Uterus (tissue), 2 donors: ENCODE data around the gene MAEA.

ENCODE experiments used
- CTCF ChIP-seq, 4 experiments: fragments of 200-600 bp in 2 of 4; fragments of 450-650 bp in 2 of 4; sonication (generic) in 2 of 4; IDR thresholded peaks; one replicate each; pipeline ENCODE4 v1.5.1; 2016 to 2019; ENCODE audit warnings: antibody characterized with exemption in 4 of 4, mild to moderate bottlenecking in 2 of 4, moderate library complexity in 1 of 4
- POLR2A ChIP-seq, 2 donors: fragments of 450-650 bp; IDR thresholded peaks; one replicate each; pipeline ENCODE4 v1.6.1; 2016; ENCODE audit warnings: antibody characterized with exemption in 2 of 2, mild to moderate bottlenecking in 1 of 2, moderate library complexity in 1 of 2

DNA sequence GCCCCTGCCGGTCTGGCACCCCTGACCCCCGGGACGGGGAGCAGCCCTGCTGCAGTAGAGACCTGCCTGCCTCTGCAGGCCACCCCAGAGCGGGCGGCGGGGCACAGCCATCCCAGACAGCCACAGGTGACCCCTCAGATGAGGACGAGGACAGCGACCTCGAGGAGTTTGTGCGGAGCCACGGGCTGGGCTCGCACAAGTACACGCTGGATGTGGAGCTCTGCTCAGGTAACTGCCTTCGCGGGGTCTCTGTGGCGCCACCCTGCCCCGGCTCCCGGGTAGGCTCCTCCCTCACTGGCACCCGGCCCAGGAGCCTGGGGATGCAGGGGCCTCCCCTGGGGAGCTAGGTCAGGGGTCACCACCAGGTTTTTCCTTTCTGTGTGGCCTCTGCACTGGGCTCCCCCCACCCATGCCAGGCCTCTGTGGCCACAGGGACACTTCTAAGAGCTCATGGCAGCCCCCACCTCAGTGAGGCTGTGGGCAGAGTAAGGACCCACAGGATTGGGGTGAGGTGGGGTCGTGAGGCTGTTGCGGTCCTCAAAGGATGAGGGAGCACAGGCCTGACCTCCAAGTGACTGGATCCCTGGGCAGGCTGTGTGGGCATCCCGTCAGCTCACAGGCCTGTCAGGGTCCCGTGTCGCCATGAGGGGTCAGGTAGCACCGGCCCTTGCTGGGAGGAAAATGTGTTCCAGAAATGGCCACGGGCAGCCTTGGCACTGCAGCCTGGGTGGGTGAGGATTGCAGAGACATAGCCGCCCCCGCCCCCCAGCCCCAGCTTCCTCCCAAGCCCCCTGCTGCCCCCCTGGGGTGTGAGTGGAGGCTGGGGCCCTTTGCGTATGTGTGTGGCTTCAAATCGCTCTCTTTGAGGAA is 63.7 kb downstream of the MAEA start:
- TF ChIP-seq POLR2A (IDR thresholded peaks at IDR 0.05) (no peak), CTCF (IDR thresholded peaks at IDR 0.05) (no peak)
